HG03354 (cell line): ENCODE results near the gene ARHGAP20.

ENCODE experiments used
- ATAC-seq: cut with Tn5 transposase; IDR thresholded peaks from one replicate; pipeline ENCODE4 v1.9.1; 2021; ENCODE audit warnings: mild to moderate bottlenecking; ENCODE audit not compliant: unreplicated experiment, poor library complexity, severe bottlenecking

Gene ARHGAP20

DNA sequence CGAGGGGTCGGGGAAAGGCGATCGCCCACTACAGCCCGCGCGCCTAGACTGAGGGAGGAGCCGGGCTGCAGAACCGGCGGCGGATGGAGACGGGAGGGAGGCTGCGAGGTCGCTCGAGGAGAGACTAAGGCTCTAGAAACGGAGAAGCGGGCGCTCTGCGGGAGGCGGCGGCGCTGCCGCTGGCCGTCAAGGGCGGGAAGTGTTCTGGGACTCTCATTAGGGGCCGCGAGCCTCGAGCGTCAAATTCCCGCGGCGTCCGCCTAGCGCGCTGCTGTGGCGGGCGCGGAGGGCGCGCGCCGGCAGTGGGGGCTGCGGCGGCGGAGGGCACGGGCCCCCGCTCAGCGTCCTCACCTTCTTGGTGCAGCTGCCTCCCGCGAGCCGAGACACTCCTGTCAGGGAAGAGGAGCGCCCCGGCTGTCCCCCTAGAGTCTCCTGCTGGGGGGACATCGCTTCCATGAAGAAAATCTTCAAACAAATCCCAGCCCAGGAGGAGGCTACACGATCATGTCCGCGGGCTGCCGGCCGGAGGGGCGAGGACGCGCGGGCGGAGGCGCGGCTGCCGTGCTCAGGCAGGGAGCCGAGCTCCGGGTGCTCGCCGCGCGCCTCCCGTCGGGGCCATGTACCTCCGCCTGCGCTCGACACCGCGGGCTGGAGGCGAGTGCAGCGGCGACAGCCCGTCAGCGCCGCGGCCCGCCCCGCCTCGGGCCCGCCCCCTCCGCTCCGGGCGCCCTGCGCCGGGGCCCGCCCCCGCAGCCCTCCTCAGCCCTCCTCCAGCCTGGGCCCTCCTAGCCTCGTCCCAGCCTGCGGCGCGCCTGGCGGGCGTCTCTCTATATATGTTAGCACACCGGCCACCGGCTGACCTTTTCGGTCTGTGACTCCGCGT is at the start of gene ARHGAP20:
ARHGAP20 (minus strand) TSS at position 662 of the 883 bp plus-strand sequence; CDS start at position 456, 206 bp downstream.
- ATAC-seq = peak; percentile 83

GRCh38 chr11:110761991-110762390 is 49.8 kb upstream of the ARHGAP20 start:
- no peak for ATAC-seq

DNA sequence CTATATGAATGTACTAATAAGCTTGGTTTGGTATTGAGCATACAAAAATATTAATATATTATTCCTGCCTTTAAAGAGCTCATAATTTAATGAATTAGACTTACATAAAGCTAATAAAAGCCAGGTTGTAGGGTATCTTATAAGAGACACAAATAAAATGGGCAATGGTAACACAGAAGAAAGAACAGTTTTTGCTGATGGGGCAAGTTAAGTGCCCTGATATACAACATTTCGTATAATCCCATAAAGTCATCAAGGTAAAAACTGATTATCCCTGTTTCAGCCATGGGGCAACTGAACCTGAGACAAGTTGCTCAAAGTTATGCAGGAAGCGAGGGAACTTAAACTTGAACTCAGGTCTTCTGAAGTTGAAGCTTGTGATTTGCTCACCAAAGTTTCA is 48.9 kb upstream of the ARHGAP20 start:
- no peak for ATAC-seq

DNA sequence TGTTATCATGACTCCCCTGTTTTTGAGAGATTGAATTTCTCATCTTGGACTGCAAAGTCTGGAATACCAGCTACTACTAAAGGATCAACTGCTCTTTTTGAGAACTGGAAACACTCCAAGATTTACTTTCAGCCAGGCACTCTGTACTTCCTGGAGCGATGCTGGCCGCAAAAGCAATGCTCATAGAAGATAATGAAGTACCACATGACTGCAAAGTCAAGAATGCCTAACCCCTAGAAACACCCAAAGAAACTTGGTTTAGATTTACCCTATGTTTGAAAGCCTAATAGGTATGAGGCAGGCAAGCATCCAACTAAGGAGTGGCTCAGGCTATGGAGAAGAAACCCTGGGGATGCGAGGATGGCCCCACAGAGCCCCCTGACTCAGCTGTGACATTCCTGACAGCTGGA is 47.7 kb upstream of the ARHGAP20 start:
- no peak for ATAC-seq

GRCh38 chr11:110757962-110758755 is 45.9 kb upstream of the ARHGAP20 start:
- ATAC-seq = no peak

- no peak for ATAC-seq
These were observed 44.8 kb upstream of the ARHGAP20 start for GRCh38 chr11:110757066-110757465.

DNA sequence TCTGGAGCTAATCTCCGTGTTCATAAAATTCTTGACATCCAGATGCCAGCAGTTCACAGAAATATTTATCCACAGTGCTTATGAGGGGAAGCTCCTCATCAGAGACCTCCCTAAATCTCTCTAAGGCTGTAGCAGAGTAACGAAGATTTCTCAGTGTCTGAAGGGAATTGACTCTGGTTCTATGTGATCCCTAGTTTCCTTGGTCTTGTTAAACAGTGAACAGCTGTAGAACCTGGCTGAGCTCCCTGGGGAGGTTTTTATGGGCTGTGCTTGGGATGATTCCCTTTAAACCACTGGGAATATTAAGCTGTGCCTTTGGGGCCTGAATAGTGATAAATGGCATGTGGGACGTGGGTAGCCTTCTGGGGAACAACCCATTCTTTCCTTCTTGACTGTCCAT is 43.7 kb upstream of the ARHGAP20 start:
- ATAC-seq = no peak

GRCh38 chr11:110752890-110753289 is 40.7 kb upstream of the ARHGAP20 start:
- no peak for ATAC-seq

- ATAC-seq = no peak
These were observed 37.9 kb upstream of the ARHGAP20 start for GRCh38 chr11:110750100-110750499.

GRCh38 chr11:110747531-110747930 is 35.3 kb upstream of the ARHGAP20 start:
- no peak for ATAC-seq

GRCh38 chr11:110738641-110739040 is 26.4 kb upstream of the ARHGAP20 start:
- no peak for ATAC-seq

GRCh38 chr11:110737593-110737992 is 25.4 kb upstream of the ARHGAP20 start:
- ATAC-seq = no peak

DNA sequence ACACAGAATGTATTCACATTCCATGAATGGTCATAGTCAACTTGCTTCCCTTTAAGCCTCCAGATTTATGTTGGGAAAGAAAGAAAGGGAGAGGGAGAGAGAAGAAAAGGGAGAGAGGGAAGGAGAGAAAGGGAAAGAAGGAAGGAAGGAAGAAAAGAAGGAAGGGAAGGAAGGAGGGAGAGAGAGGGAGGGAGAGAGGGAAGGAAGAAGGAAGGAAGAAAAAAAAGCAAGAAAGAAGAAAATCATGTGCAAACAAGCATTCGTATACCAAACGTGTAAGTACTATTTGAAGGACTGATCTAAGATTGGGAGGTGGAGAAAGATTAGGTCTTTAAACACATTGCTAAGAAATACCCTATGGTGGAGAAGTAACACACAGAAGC is 23.9 kb upstream of the ARHGAP20 start:
- no peak for ATAC-seq

GRCh38 chr11:110735455-110736170 is 23.4 kb upstream of the ARHGAP20 start:
- ATAC-seq = no peak

- no peak for ATAC-seq
These were observed 22.6 kb upstream of the ARHGAP20 start for GRCh38 chr11:110734790-110735189.

DNA sequence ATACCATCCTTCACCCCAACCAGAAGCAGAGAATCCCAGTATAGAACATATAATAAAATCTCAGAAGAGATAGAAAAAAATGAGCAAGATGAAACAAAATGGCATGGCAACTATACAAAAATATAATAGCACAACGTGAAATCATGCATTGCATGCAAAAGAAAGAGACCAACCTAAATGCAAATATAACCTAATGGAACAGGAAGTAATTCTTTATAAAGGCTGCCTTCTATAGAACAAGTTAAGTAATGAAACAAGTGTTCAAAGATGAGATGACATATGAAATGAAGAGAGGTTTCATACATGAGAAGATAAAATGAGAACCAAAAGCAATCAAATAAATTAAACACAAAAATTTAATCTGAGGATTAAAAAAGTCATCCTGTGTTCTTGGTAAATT is 18.5 kb upstream of the ARHGAP20 start:
- no peak for ATAC-seq

DNA sequence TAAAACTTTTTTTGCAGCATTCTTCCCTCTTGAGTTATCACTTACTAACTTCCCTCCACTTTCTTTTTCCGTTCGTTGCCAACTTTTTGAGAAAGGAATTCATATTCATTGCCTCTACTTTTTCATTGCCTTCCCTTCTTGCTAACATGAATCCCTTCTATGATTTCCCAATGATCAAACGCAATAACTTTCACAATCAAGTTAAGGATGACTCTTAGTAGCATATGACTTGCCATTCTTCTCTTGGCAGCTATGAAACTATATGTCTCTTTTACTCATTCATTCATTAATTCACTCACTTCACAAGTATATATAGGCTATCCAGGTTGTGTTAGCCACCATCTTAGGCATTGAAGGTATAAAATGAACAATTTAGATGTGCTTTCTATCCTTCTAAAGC is 16.6 kb upstream of the ARHGAP20 start:
- ATAC-seq = no peak

DNA sequence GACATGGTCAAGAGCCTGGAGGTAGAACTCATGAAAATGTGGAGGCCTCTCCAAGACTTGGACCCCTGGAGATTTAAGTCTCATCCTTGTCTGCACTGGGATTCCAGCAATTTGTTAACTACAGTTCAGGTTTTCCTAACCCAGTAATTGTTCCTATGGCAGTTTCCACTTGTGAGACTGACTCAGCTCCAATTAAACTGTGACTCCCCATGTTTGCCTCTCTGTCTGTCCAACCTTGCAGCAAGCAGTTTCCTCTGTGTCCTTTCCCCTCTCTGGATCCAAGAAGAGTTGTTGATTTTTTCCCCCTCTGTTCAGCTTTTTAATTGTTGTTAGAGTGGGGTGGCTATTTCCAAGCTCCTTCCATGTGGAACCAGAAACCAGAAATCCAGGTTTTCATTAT is 16.2 kb upstream of the ARHGAP20 start:
- ATAC-seq = no peak

- ATAC-seq = no peak
These were observed 12.1 kb upstream of the ARHGAP20 start for GRCh38 chr11:110724358-110724757.
